Spinal cord (tissue), 10 donors: ENCODE data around the gene PRUNE2. TPM values are rescaled to one million over a fixed set of nuclear protein-coding genes. Genes with fewer than 3 reads are reported as not detected.

Experiments used
- DNase-seq, 6 donors: peaks; one replicate each; pipeline versions ENCODE4 v3.0.0 to v3.0.0-alpha.2; 2013 to 2015; ENCODE audit warnings: low spot score in 6 of 6, low read depth in 4 of 6
- H3K27ac ChIP-seq: one replicate; pipeline ENCODE4 v1.5.1; 2013; ENCODE audit warnings: low read depth, low read length, control low read depth
- H3K27me3 ChIP-seq: one replicate; pipeline ENCODE4 v1.6.1; 2013; ENCODE audit warnings: low read length; ENCODE audit not compliant: control insufficient read depth, insufficient read depth
- H3K36me3 ChIP-seq: one replicate; pipeline ENCODE4 v1.6.1; 2013; ENCODE audit warnings: low read length; ENCODE audit not compliant: control insufficient read depth, insufficient read depth
- H3K4me1 ChIP-seq: one replicate; pipeline ENCODE4 v1.6.1; 2013; ENCODE audit warnings: low read length; ENCODE audit not compliant: control insufficient read depth, insufficient read depth
- H3K4me3 ChIP-seq: one replicate; pipeline ENCODE4 v1.5.1; 2013; ENCODE audit warnings: low read depth, low read length, control low read depth
- H3K9me3 ChIP-seq: one replicate; pipeline ENCODE4 v1.6.1; 2013; ENCODE audit warnings: low read length; ENCODE audit not compliant: control insufficient read depth, insufficient read depth
- WGBS: methylation state at CpG from one replicate; pipeline ENCODE4 v1.1.5; 2013; ENCODE audit warnings: missing lambda C conversion rate; ENCODE audit not compliant: insufficient coverage; 5-methylcytosine and 5-hydroxymethylcytosine counted together
- polyA plus RNA-seq, 2 donors: library from polyadenylated mRNA; unstranded; fragments of 120-200 nt; gene quantifications; one replicate each; pipeline ENCODE4 v1.2.1, GENCODE V29; 2013; ENCODE audit not compliant: insufficient read length in 2 of 2
- total RNA-seq, 2 donors: library from RNA; depleted of rRNA in 1 of 2; stranded (reverse); fragments of 120-200 nt in 1 of 2; fragments of >200 nt in 1 of 2; gene quantifications; one replicate each; pipeline versions ENCODE4 v1.2.3 to v1.2.4, GENCODE V29; 2013 to 2014
- donor health status: healthy.

Gene PRUNE2
- total and polyA plus RNA-seq, 4 donors, result 19.7 to 166 (median 50.7) TPM

GRCh38 chr9:76608575-76609273 is 297.2 kb downstream of the PRUNE2 start:
- Histone ChIP-seq H3K27ac (no peak overlapping the region), H3K27me3 (no peaks in the 10 kb centered on the region), H3K4me1 (no peaks in the 10 kb centered on the region), H3K9me3 (no peaks in the 10 kb centered on the region), H3K36me3 (no peaks in the 10 kb centered on the region), H3K4me3 (no peak overlapping the region)
- DNase-seq, result no peak
- WGBS, result 98% methylated on average over 4 of the region's 4 CpGs

GRCh38 chr9:76607730-76608436 is 298.0 kb downstream of the PRUNE2 start:
- WGBS, result 94% methylated on average over 3 of the region's 4 CpGs

GRCh38 chr9:76605321-76605900 is 300.5 kb downstream of the PRUNE2 start:
- Histone ChIP-seq H3K36me3 (no peaks in the 10 kb centered on the region), H3K9me3 (no peaks in the 10 kb centered on the region), H3K27me3 (no peaks in the 10 kb centered on the region), H3K27ac (no peak overlapping the region), H3K4me3 (no peak overlapping the region), H3K4me1 (no peaks in the 10 kb centered on the region)
- no peak for DNase-seq
- 88% methylated on average over 3 of the region's 5 CpGs for WGBS

More at GRCh38 chr9:76607730-76608436, 298.0 kb downstream of the PRUNE2 start:
- Histone ChIP-seq H3K4me1 (no peaks in the 10 kb centered on the region), H3K36me3 (no peaks in the 10 kb centered on the region), H3K27me3 (no peaks in the 10 kb centered on the region), H3K4me3 (no peak overlapping the region), H3K27ac (no peak overlapping the region), H3K9me3 (no peaks in the 10 kb centered on the region)
- no peak for DNase-seq

GRCh38 chr9:76603931-76604570 is 301.9 kb downstream of the PRUNE2 start:
- H3K27me3 ChIP-seq, result no peaks in the 10 kb centered on the region
- no peak overlapping the region for H3K27ac ChIP-seq
- H3K36me3 ChIP-seq, result no peaks in the 10 kb centered on the region
- no peaks in the 10 kb centered on the region for H3K4me1 ChIP-seq
- H3K9me3 ChIP-seq, result no peaks in the 10 kb centered on the region
- no peak overlapping the region for H3K4me3 ChIP-seq
- no peak for DNase-seq
- WGBS, result 92% methylated on average over 3 of the region's 3 CpGs

- Histone ChIP-seq H3K4me1 (no peaks in the 10 kb centered on the region), H3K27ac (no peak overlapping the region), H3K27me3 (no peaks in the 10 kb centered on the region), H3K36me3 (no peaks in the 10 kb centered on the region), H3K4me3 (no peak overlapping the region), H3K9me3 (no peaks in the 10 kb centered on the region)
- peak in 2 of 6 donors; percentile 26 to 93 for DNase-seq
Observed at GRCh38 chr9:76603448-76603895, 302.4 kb downstream of the PRUNE2 start.

GRCh38 chr9:76602199-76602598 is 303.7 kb downstream of the PRUNE2 start:
- H3K4me3 ChIP-seq, result no peak overlapping the region
- peak in 2 of 6 donors; percentile 19 to 46 for DNase-seq
- H3K4me1 ChIP-seq, result no peaks in the 10 kb centered on the region
- no peaks in the 10 kb centered on the region for H3K36me3 ChIP-seq
- H3K27me3 ChIP-seq, result no peaks in the 10 kb centered on the region
- H3K27ac ChIP-seq, result no peak overlapping the region
- WGBS, result no CpG with 5 or more reads among the region's 1 CpG
- H3K9me3 ChIP-seq, result no peaks in the 10 kb centered on the region

- no peaks in the 10 kb centered on the region for H3K36me3 ChIP-seq
- DNase-seq, result peak in 1 of 6 donors; percentile 20
- no peaks in the 10 kb centered on the region for H3K27me3 ChIP-seq
- no peaks in the 10 kb centered on the region for H3K9me3 ChIP-seq
- H3K4me1 ChIP-seq, result no peaks in the 10 kb centered on the region
- no peak overlapping the region for H3K27ac ChIP-seq
- 50% methylated on average over 1 of the region's 2 CpGs for WGBS
- H3K4me3 ChIP-seq, result no peak overlapping the region
Observed at GRCh38 chr9:76600007-76600615, 305.8 kb downstream of the PRUNE2 start.

GRCh38 chr9:76598981-76599380 is 306.9 kb downstream of the PRUNE2 start:
- no peak for DNase-seq

GRCh38 chr9:76595645-76596044 is 310.3 kb downstream of the PRUNE2 start:
- WGBS, result 61% methylated on average over 2 of the region's 3 CpGs
- Histone ChIP-seq H3K27me3 (no peaks in the 10 kb centered on the region), H3K9me3 (no peaks in the 10 kb centered on the region), H3K4me1 (peaks cover 3% of the 10 kb centered on the region), H3K36me3 (no peaks in the 10 kb centered on the region), H3K4me3 (no peak overlapping the region), H3K27ac (no peak overlapping the region)
- DNase-seq, result no peak

More at GRCh38 chr9:76598981-76599380, 306.9 kb downstream of the PRUNE2 start:
- no CpG with 5 or more reads among the region's 4 CpGs for WGBS
- Histone ChIP-seq H3K27ac (no peak overlapping the region), H3K4me1 (no peaks in the 10 kb centered on the region), H3K36me3 (no peaks in the 10 kb centered on the region), H3K27me3 (no peaks in the 10 kb centered on the region), H3K4me3 (no peak overlapping the region), H3K9me3 (no peaks in the 10 kb centered on the region)
